HCT116 (cell line): ENCODE data around the gene STAC. TPM values are rescaled to one million over a fixed set of nuclear protein-coding genes. Genes with fewer than 3 reads are reported as not detected.

Source experiments
- ATAC-seq: fragments of 200-7000 bp; cut with Tn5 transposase; 2 replicates; pipeline ENCODE4 v1.9.1; 2020; ENCODE audit warnings: mild to moderate bottlenecking, moderate library complexity
- BruUV-seq: library from RNA; stranded (reverse); fragments of 400-500 nt; replicated peaks from 2 replicates; lab custom pipeline; 2021; lab: Mats Ljungman, UMichigan
- CTCF ChIA-PET: fragments of 300-600 bp; sonication (Branson Sonifier 250); formaldehyde crosslinking; loops from one replicate; lab custom pipeline; 2021; ENCODE audit warnings: antibody characterized with exemption; lab: Charles Lee
- POLR2A ChIA-PET: fragments of 300-600, 350-600 bp; sonication (Branson Sonifier 250); formaldehyde crosslinking; loops from one replicate; lab custom pipeline; 2021; ENCODE audit warnings: antibody characterized with exemption; lab: Charles Lee
- RAD21 ChIA-PET, 2 experiments: fragments of 300-600 bp; sonication (Branson Sonifier 250); formaldehyde crosslinking; loops; one replicate each; lab custom pipeline; 2023; ENCODE audit warnings: low total read pairs in 2 of 2; ENCODE audit not compliant: uncharacterized antibody in 2 of 2, unreplicated experiment in 2 of 2, low non-redundant PET in 1 of 2; lab: Charles Lee
- DNase-seq: peaks from one replicate; pipeline ENCODE4 v3.0.0-alpha.2; 2010; ENCODE audit warnings: low read depth, low spot score
- H2AFZ ChIP-seq: fragments of 200-600 bp; shearing (Covaris generic), sonication (generic); 2 replicates; pipeline ENCODE4 v1.6.1; 2017; ENCODE audit warnings: low read depth, mixed run types, mixed read lengths, antibody characterized with exemption, low read length; ENCODE audit not compliant: poor library complexity, severe bottlenecking
- H3K27ac ChIP-seq: 2 replicates; pipeline ENCODE4 v1.5.1; 2012; ENCODE audit warnings: low read depth, low read length
- H3K27me3 ChIP-seq: fragments of 200-600 bp; sonication (generic); 2 replicates; pipeline ENCODE4 v1.6.1; 2016; ENCODE audit warnings: mixed run types, low read length, mixed read lengths; ENCODE audit not compliant: insufficient read depth
- H3K36me3 ChIP-seq, 2 experiments: fragments of 200-500 bp in 1 of 2; fragments of 200-600 bp in 1 of 2; sonication (Bioruptor generic) in 1 of 2; sonication (generic) in 1 of 2; 2 replicates each; pipeline versions ENCODE4 v1.5.1 to v1.6.1; 2014 to 2016; ENCODE audit warnings: low read length in 2 of 2, inconsistent platforms in 1 of 2, mixed read lengths in 1 of 2, mixed run types in 1 of 2; ENCODE audit not compliant: insufficient read depth in 2 of 2, control insufficient read depth in 1 of 2
- H3K4me1 ChIP-seq, 2 experiments: fragments of 200-600 bp in 1 of 2; sonication (generic) in 1 of 2; 2 replicates each; pipeline versions ENCODE4 v1.5.1 to v1.6.1; 2012 to 2017; ENCODE audit warnings: low read length in 2 of 2, inconsistent platforms in 1 of 2, mild to moderate bottlenecking in 1 of 2, mixed read lengths in 1 of 2, mixed run types in 1 of 2, moderate library complexity in 1 of 2; ENCODE audit not compliant: insufficient read depth in 2 of 2, control insufficient read depth in 1 of 2
- H3K4me2 ChIP-seq: fragments of 200-600 bp; sonication (generic); 2 replicates; pipeline ENCODE4 v1.6.1; 2017; ENCODE audit warnings: mixed run types, low read length, mixed read lengths
- H3K4me3 ChIP-seq, 2 experiments: fragments of 200-600 bp in 1 of 2; sonication (generic) in 1 of 2; replicated peaks in 1 of 2; 2 replicates each; pipeline ENCODE4 v1.5.1; 2011 to 2016; ENCODE audit warnings: low read length in 2 of 2, control low read depth in 1 of 2, low read depth in 1 of 2, mild to moderate bottlenecking in 1 of 2, mixed read lengths in 1 of 2, mixed run types in 1 of 2
- H3K79me2 ChIP-seq: fragments of 200-600 bp; sonication (generic); 2 replicates; pipeline ENCODE4 v1.6.1; 2017; ENCODE audit warnings: mild to moderate bottlenecking, mixed run types, low read length, moderate library complexity, mixed read lengths; ENCODE audit not compliant: insufficient read depth
- H3K9ac ChIP-seq: fragments of 200-600 bp; sonication (generic); 2 replicates; pipeline ENCODE4 v1.6.1; 2016; ENCODE audit warnings: low read length, mixed read lengths
- H3K9me2 ChIP-seq: fragments of 200-600 bp; sonication (generic), shearing (Covaris generic); 2 replicates; pipeline ENCODE4 v1.6.1; 2017; ENCODE audit warnings: mixed run types, mild to moderate bottlenecking, moderate library complexity; ENCODE audit not compliant: insufficient read depth
- H3K9me3 ChIP-seq, 2 experiments: fragments of 200-500 bp in 1 of 2; fragments of 200-600 bp in 1 of 2; sonication (Bioruptor generic) in 1 of 2; sonication (generic) in 1 of 2; 2 replicates each; pipeline ENCODE4 v1.6.1; 2014 to 2017; ENCODE audit warnings: low read length in 2 of 2, mixed read lengths in 2 of 2, inconsistent platforms in 1 of 2, low read depth in 1 of 2, mild to moderate bottlenecking in 1 of 2, mixed run types in 1 of 2, moderate library complexity in 1 of 2; ENCODE audit not compliant: control insufficient read depth in 1 of 2, insufficient read depth in 1 of 2
- H4K20me1 ChIP-seq: fragments of 200-600 bp; sonication (generic), shearing (Covaris generic); 2 replicates; pipeline ENCODE4 v1.6.1; 2017; ENCODE audit warnings: mixed run types, mild to moderate bottlenecking, moderate library complexity; ENCODE audit not compliant: insufficient read depth
- CBX3 ChIP-seq: IDR thresholded peaks from 2 replicates; pipeline ENCODE4 v1.6.1; 2012; ENCODE audit warnings: low read depth
- CEBPB ChIP-seq: IDR thresholded peaks from 2 replicates; pipeline ENCODE4 v1.6.1; 2012; ENCODE audit warnings: low read depth
- EGR1 ChIP-seq: IDR thresholded peaks from 2 replicates; pipeline ENCODE4 v1.6.1; 2012; ENCODE audit warnings: low read depth
- EZH2 ChIP-seq: fragments of 200-600 bp; sonication (generic); IDR thresholded peaks from 2 replicates; pipeline ENCODE4 v1.6.1; 2017; ENCODE audit warnings: antibody characterized with exemption, mixed run types
- EZH2phosphoT487 ChIP-seq: fragments of 200-600 bp; IDR thresholded peaks from 2 replicates; pipeline ENCODE4 v1.6.1; 2018; ENCODE audit warnings: antibody characterized with exemption, borderline replicate concordance
- FOSL1 ChIP-seq: IDR thresholded peaks from 2 replicates; pipeline ENCODE4 v1.6.1; 2012; ENCODE audit warnings: low read depth
- JUND ChIP-seq: IDR thresholded peaks from 2 replicates; pipeline ENCODE4 v1.6.1; 2012
- POLR2A ChIP-seq: IDR thresholded peaks from 2 replicates; pipeline ENCODE4 v1.7.0; 2011; ENCODE audit warnings: borderline replicate concordance; ENCODE audit not compliant: insufficient read depth, insufficient read length; ENCODE audit errors: extremely low read depth
- POLR2AphosphoS5 ChIP-seq: IDR thresholded peaks from 2 replicates; pipeline ENCODE4 v1.6.1; 2011; ENCODE audit warnings: mild to moderate bottlenecking, low read depth, low read length, moderate library complexity
- RAD21 ChIP-seq: IDR thresholded peaks from 2 replicates; pipeline ENCODE4 v1.6.1; 2012; ENCODE audit warnings: low read depth, mild to moderate bottlenecking
- SIN3A ChIP-seq: IDR thresholded peaks from 2 replicates; pipeline ENCODE4 v1.6.1; 2012; ENCODE audit warnings: low read depth
- SP1 ChIP-seq: IDR thresholded peaks from 2 replicates; pipeline ENCODE4 v1.6.1; 2012; ENCODE audit warnings: low read depth
- SRF ChIP-seq: IDR thresholded peaks from 2 replicates; pipeline ENCODE4 v1.6.1; 2012; ENCODE audit warnings: low read depth
- YY1 ChIP-seq: IDR thresholded peaks from 2 replicates; pipeline ENCODE4 v1.6.1; 2011; ENCODE audit warnings: low read length, low read depth, moderate library complexity, mild to moderate bottlenecking; ENCODE audit not compliant: insufficient replicate concordance; ENCODE audit errors: extremely low read depth
- intact Hi-C: fragments of 100-400 bp; cut with micrococcal nuclease; formaldehyde crosslinking; loops from 2 replicates; pipeline ENCODE4 v1.10.0; 2022
- total RNA-seq: library from RNA; stranded (reverse); gene quantifications from one replicate; pipeline ENCODE4 v1.2.1, GENCODE V29; 2021; ENCODE audit not compliant: unreplicated experiment
- TF ChIP-seq, protein P1 (sequence below): IDR thresholded peaks from 2 replicates; pipeline ENCODE4 v1.6.1; 2012
- TF ChIP-seq, protein P2 (sequence below): IDR thresholded peaks from 2 replicates; pipeline ENCODE4 v1.6.1; 2011; ENCODE audit warnings: mild to moderate bottlenecking, low read length, moderate library complexity; ENCODE audit not compliant: insufficient replicate concordance; ENCODE audit errors: extremely low read depth
- TF ChIP-seq, protein P3 (sequence below): IDR thresholded peaks from 2 replicates; pipeline ENCODE4 v1.6.1; 2012
- TF ChIP-seq, protein P4 (sequence below): IDR thresholded peaks from 2 replicates; pipeline ENCODE4 v1.6.1; 2012; ENCODE audit warnings: low read depth

Gene STAC
- total RNA-seq, 1 experiment from 2014 or later, result not detected

- ChIA-PET POLR2A (no interaction called here), RAD21 (no interaction called here), CTCF (no interaction called here)
- H3K36me3 ChIP-seq, result no peaks in the 10 kb centered on the region
- H3K79me2 ChIP-seq, result no peaks in the 10 kb centered on the region
- H3K4me3 ChIP-seq, result no peak overlapping the region
- TF ChIP-seq CBX3, result no peak
- TF ChIP-seq POLR2AphosphoS5, result no peak
- no peak for TF ChIP-seq EZH2
- no peak for TF ChIP-seq FOSL1
- TF ChIP-seq SIN3A, result no peak
- no peak for DNase-seq
- no peaks in the 10 kb centered on the region for H3K9me2 ChIP-seq
- H3K9me3 ChIP-seq, result no peaks in the 10 kb centered on the region
- intact Hi-C loops, result no loop called here
- H4K20me1 ChIP-seq, result no peaks in the 10 kb centered on the region
- H2AFZ ChIP-seq, result no peak overlapping the region
- no peak overlapping the region for H3K9ac ChIP-seq
- no peak overlapping the region for H3K27ac ChIP-seq
- no TSS peak for BruUV-seq
- H3K27me3 ChIP-seq, result no peaks in the 10 kb centered on the region
- no peaks in the 10 kb centered on the region for H3K4me1 ChIP-seq
- no peak overlapping the region for H3K4me2 ChIP-seq
- ATAC-seq, result no peak
These were observed 102.6 kb downstream of the STAC start for GRCh38 chr3:36482880-36483279.

GRCh38 chr3:36483709-36484108 lies 103.4 kb downstream of the STAC start:
- no peaks in the 10 kb centered on the region for H4K20me1 ChIP-seq
- DNase-seq (no peak), ATAC-seq (no peak)
- H3K9me3 ChIP-seq, result no peaks in the 10 kb centered on the region
- intact Hi-C loops, result no loop called here
- ChIA-PET CTCF (no interaction called here), RAD21 (no interaction called here), POLR2A (no interaction called here)
- no peaks in the 10 kb centered on the region for H3K36me3 ChIP-seq
- H3K79me2 ChIP-seq, result no peaks in the 10 kb centered on the region
- H2AFZ ChIP-seq, result no peak overlapping the region
- H3K4me2 ChIP-seq, result no peak overlapping the region
- no peak overlapping the region for H3K4me3 ChIP-seq
- H3K27me3 ChIP-seq, result no peaks in the 10 kb centered on the region
- no peaks in the 10 kb centered on the region for H3K4me1 ChIP-seq
- H3K27ac ChIP-seq, result no peak overlapping the region
- H3K9ac ChIP-seq, result no peak overlapping the region
- H3K9me2 ChIP-seq, result no peaks in the 10 kb centered on the region
- no TSS peak for BruUV-seq
- TF ChIP-seq, protein P1, sequence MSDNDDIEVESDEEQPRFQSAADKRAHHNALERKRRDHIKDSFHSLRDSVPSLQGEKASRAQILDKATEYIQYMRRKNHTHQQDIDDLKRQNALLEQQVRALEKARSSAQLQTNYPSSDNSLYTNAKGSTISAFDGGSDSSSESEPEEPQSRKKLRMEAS, result no peak
- no peak for TF ChIP-seq EZH2phosphoT487
- no peak for TF ChIP-seq RAD21
- no peak for TF ChIP-seq CEBPB
- TF ChIP-seq JUND, result no peak
- TF ChIP-seq SRF, result no peak
- TF ChIP-seq SIN3A, result no peak
- TF ChIP-seq POLR2AphosphoS5, result no peak
- TF ChIP-seq, protein P2, sequence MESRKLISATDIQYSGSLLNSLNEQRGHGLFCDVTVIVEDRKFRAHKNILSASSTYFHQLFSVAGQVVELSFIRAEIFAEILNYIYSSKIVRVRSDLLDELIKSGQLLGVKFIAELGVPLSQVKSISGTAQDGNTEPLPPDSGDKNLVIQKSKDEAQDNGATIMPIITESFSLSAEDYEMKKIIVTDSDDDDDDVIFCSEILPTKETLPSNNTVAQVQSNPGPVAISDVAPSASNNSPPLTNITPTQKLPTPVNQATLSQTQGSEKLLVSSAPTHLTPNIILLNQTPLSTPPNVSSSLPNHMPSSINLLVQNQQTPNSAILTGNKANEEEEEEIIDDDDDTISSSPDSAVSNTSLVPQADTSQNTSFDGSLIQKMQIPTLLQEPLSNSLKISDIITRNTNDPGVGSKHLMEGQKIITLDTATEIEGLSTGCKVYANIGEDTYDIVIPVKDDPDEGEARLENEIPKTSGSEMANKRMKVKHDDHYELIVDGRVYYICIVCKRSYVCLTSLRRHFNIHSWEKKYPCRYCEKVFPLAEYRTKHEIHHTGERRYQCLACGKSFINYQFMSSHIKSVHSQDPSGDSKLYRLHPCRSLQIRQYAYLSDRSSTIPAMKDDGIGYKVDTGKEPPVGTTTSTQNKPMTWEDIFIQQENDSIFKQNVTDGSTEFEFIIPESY, result no peak
- TF ChIP-seq, protein P3, sequence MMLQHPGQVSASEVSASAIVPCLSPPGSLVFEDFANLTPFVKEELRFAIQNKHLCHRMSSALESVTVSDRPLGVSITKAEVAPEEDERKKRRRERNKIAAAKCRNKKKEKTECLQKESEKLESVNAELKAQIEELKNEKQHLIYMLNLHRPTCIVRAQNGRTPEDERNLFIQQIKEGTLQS, result no peak
- no peak for TF ChIP-seq POLR2A
- no peak for TF ChIP-seq EGR1
- no peak for TF ChIP-seq SP1
- TF ChIP-seq, protein P4, sequence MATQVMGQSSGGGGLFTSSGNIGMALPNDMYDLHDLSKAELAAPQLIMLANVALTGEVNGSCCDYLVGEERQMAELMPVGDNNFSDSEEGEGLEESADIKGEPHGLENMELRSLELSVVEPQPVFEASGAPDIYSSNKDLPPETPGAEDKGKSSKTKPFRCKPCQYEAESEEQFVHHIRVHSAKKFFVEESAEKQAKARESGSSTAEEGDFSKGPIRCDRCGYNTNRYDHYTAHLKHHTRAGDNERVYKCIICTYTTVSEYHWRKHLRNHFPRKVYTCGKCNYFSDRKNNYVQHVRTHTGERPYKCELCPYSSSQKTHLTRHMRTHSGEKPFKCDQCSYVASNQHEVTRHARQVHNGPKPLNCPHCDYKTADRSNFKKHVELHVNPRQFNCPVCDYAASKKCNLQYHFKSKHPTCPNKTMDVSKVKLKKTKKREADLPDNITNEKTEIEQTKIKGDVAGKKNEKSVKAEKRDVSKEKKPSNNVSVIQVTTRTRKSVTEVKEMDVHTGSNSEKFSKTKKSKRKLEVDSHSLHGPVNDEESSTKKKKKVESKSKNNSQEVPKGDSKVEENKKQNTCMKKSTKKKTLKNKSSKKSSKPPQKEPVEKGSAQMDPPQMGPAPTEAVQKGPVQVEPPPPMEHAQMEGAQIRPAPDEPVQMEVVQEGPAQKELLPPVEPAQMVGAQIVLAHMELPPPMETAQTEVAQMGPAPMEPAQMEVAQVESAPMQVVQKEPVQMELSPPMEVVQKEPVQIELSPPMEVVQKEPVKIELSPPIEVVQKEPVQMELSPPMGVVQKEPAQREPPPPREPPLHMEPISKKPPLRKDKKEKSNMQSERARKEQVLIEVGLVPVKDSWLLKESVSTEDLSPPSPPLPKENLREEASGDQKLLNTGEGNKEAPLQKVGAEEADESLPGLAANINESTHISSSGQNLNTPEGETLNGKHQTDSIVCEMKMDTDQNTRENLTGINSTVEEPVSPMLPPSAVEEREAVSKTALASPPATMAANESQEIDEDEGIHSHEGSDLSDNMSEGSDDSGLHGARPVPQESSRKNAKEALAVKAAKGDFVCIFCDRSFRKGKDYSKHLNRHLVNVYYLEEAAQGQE, result no peak
- TF ChIP-seq EZH2, result no peak
- TF ChIP-seq YY1, result no peak
